GM19395 (cell line): Measurements from ENCODE around the gene POU6F2.
"Not testable (repeated sequence)": the region's sequence is repeated elsewhere in the genome, so short reads cannot be mapped to it uniquely, and the experiment has no call there.

Source experiments
- ATAC-seq: cut with Tn5 transposase; IDR thresholded peaks from one replicate; pipeline ENCODE4 v1.9.1; 2021; ENCODE audit warnings: mild to moderate bottlenecking, moderate library complexity; ENCODE audit not compliant: unreplicated experiment

The POU6F2 gene

GRCh38 chr7:39339591-39339990 lies 361.9 kb downstream of the POU6F2 start:
- no peak for ATAC-seq

- no peak for ATAC-seq
These were observed 363.4 kb downstream of the POU6F2 start for GRCh38 chr7:39341083-39341482.

- no peak for ATAC-seq
These were observed 365.1 kb downstream of the POU6F2 start for GRCh38 chr7:39342763-39343162.

GRCh38 chr7:39349452-39350123 lies 371.9 kb downstream of the POU6F2 start:
- no peak for ATAC-seq

GRCh38 chr7:39353615-39354376 lies 376.1 kb downstream of the POU6F2 start:
- no peak for ATAC-seq

DNA sequence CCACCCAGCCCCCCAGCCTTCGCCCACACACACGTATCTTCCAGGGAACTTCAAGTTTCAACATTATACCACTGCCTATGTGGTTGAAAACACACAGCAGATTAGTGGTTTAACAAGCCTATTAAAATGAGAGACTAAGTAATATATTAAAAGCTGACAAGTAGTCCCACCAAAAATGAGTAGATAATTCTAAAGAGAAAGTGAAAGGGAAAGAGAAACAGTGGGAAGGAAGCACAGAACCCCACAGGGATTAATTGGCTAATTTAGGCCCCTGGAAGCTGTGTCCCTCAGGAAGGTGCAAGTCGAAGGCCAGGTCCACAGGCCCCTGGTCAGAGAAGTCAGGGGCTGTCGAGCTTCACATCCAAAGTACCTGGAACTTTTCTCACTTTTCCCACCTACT lies 378.0 kb downstream of the POU6F2 start:
- no peak for ATAC-seq

DNA sequence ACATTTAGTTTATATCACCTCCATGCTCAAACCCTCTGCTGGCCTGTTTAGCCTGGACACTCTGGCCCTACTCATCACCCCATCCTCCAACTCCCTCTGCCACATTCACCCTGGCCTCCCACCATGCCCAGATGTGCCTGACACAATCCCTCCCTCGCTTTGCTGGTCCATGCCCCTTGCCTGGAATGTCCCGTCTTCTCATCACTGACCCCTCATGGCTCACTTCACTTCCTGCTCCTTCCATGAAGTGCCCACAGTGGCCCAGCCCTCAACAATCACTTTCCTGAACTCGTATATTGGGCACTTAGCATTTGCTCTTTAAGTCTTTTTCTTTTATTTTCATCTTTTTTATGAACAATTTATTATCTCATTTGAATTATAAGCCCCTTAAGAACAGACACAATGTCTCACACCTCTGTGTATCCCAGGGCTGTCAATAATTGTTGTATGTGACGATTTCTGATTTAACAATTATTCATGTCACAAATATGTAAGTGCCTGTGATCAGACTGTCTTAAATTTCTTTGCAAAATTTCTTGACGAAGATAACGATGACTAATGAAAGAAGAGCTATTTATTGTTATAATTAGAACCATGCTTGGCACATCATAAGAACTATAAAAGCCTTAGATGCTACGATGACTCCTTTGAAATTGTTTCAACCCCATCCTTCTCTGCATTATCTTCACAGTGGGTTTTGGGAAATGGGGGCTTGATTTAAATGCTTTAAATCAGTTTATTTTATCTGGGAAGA lies 378.6 kb downstream of the POU6F2 start:
- no peak for ATAC-seq

DNA sequence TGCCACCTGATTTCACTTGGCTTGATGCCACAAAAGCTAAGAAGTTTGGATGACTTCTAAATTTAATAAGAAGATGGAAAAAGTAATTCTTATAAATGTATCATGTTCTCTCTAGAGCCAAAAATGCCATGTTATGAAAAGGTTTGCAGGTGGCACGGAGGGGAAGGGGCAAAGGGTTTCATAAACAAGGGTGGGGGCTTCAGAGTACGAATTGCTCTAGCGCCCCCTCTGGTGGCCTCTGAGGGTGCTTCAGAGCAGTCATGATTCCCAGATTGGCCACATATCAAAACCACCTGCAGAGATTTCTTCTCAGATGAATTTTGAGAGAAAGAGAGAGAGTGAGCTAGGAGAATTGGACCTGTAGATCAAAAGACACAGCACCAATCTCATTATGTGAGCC lies 379.9 kb downstream of the POU6F2 start:
- ATAC-seq: no peak

DNA sequence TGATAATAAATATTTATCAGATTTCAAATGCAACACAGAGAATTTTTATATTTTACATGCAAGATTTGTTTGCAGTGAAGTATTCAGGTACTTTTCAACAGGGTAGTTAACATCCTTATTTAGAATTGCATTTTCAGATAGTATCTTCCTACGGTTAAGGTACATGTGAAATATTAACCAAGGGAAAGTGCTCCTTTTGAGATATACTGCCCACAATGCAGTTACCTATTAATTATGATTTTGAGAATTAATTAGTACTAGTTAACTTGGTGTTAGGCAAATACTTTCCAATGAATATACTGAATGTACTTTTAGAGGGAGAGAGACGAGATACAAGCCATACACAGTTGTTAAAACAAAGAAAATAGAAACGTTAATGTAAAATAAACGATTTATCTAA lies 382.3 kb downstream of the POU6F2 start:
- peak; percentile 71 for ATAC-seq

DNA sequence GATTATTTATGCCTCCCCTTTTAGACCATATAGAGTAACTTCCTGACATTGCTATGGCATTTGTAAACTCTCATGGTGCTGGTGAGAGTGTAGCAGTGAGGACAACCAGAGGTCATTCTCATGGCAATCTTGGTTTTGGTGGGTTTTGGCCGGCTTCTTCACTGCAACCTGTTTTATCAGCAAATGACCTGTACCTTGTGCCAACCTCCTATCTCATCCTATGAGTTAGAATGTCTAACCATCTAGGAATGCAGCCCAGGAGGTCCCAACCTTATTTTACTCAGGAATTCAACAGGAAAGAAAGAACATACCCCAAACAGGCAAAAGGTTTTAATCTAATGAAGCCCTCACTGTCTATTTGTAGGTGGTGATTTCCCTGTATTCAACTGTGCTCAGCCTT lies 383.1 kb downstream of the POU6F2 start:
- no peak for ATAC-seq

DNA sequence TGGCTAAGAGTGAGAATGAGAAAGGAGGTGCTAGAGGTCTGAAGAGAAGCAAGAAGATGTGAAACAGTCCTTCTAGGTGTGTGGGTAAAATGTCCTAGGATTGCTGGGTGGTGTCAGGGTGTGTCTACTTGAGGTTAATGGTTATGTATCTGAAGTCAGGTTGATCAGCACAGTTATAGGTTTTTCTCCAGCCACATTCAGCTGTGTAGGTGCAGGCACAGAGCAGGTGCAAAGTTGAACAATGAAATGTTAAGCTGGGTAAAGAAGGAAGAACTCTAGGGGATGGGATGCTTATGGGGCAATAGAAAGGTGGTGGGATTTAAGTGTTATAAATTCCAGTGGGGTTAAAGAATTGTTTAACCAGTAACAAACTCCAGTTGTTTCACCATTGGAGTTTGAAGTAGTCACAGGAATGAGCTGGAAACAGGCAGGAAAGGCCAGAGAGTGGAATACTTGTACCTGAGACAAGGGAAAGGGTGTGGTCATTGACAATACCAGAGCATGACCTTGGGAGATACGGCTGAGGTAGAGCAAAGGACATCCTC lies 388.1 kb downstream of the POU6F2 start:
- ATAC-seq: no peak

- ATAC-seq: no peak
These were observed 389.7 kb downstream of the POU6F2 start for GRCh38 chr7:39367451-39367850.

DNA sequence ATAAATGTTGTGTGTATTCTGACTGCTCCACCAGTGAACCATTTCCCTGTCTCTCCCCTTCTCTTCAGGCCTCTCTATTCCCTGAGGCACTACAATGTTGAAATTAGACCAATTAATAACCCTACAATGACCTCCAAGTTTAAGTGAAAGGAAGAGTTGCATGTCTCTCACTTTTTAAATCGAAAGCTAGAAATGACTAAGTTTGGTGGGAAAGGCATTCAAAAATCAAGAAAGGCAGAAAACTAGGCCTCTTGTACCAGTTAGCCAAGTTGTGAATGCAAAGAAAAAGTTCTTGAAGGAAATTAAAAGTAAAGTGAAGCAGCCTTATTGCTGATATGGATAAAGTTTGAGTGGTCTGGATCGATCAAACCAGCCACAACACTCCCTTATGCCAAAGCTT lies 390.2 kb downstream of the POU6F2 start:
- ATAC-seq: no peak

GRCh38 chr7:39372383-39372782 lies 394.7 kb downstream of the POU6F2 start:
- no peak for ATAC-seq

DNA sequence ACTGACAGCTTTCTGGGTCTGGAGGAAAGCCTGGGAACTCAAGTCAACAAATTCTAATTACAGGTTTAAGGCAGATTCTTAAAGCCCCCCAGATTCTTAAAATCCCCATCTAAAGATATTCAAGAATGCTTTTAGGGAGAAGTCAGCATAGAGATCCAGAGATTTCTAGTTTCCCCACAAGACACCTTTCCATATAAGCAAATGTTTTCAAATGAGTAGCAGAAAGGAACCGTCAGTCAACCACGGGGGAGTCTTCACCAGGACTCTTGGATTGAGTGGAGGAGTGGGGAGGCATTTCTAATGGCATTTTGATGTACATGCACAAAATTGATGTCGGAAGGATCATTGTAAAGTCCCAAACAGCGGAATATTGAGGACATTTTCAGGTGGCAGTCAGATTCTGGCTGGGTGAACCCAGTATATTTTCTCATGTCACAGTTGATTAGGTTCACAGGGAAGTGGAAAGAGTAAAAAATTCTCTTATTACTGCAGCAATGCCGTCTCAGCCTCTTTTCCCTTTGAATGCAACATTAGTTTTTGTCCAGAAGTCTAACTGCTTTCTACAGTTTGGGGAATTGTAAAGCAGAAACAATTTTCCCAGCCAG lies 396.8 kb downstream of the POU6F2 start:
- ATAC-seq: no peak

GRCh38 chr7:39375047-39375873 lies 397.6 kb downstream of the POU6F2 start:
- ATAC-seq: no peak

- ATAC-seq: no peak
These were observed 398.1 kb downstream of the POU6F2 start for GRCh38 chr7:39375874-39376190.

GRCh38 chr7:39376881-39377280 lies 399.2 kb downstream of the POU6F2 start:
- ATAC-seq: not testable (repeated sequence)

GRCh38 chr7:39379416-39379815 lies 401.7 kb downstream of the POU6F2 start:
- ATAC-seq: no peak

DNA sequence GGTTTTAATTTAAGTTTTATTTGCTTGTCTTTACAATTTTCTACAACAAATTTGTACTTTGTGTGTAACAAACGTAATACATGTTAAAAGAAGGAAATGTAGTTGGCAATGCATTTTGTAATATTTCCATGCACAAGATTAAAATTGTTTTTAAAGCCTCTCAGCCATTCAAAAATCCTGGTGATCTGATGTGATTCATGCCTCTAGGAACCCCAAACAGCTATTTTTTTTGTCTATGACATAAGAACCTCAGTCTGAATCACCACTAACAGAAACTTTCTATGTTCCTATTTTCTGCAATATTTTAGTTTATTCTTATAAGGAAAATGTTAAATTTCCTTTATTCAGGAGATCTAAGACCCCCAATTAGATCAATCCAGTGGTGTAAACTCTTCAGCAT lies 405.4 kb downstream of the POU6F2 start:
- no peak for ATAC-seq
